IMR-90 (cell line): ENCODE data around the gene HSPB9. TPM values are rescaled to one million over a fixed set of nuclear protein-coding genes. Genes with fewer than 3 reads are reported as not detected.

Experiments used
- ATAC-seq: fragments of 200-7000 bp; cut with Tn5 transposase; 2 replicates; pipeline ENCODE4 v1.9.1; 2020; ENCODE audit warnings: low read depth, mild to moderate bottlenecking, moderate library complexity
- BruUV-seq: library from RNA; stranded (reverse); fragments of 400-500 nt; replicated peaks from 2 replicates; lab custom pipeline; 2021; lab: Mats Ljungman, UMichigan
- CTCF ChIA-PET: fragments of 300-600 bp; formaldehyde crosslinking; extraction: SDS; loops from one replicate; lab custom pipeline; 2021; ENCODE audit warnings: antibody characterized with exemption; lab: Yijun Ruan, JAX
- POLR2A ChIA-PET: fragments of 300-600 bp; sonication (Branson Sonifier 250); formaldehyde crosslinking; loops from one replicate; lab custom pipeline; 2022; ENCODE audit warnings: antibody characterized with exemption; ENCODE audit not compliant: unreplicated experiment; lab: Charles Lee
- DNase-seq: peaks from one replicate; pipeline ENCODE4 v3.0.0; 2013
- H2AFZ ChIP-seq: replicated peaks from 2 replicates; pipeline ENCODE3; 2013; ENCODE audit warnings: low read length, mild to moderate bottlenecking; ENCODE audit not compliant: poor library complexity
- H2AK5ac ChIP-seq: 2 replicates; pipeline ENCODE4 v1.6.1; 2013; ENCODE audit warnings: low read depth, low read length, inconsistent platforms
- H2AK9ac ChIP-seq: replicated peaks from 2 replicates; pipeline ENCODE3; 2013; ENCODE audit warnings: mild to moderate bottlenecking, low read depth, low read length, moderate library complexity; ENCODE audit not compliant: poor library complexity
- H2BK120ac ChIP-seq: 2 replicates; pipeline ENCODE4 v1.6.1; 2013; ENCODE audit warnings: low read depth, low read length, inconsistent platforms
- H2BK15ac ChIP-seq: 3 replicates; pipeline ENCODE4 v1.6.1; 2013; ENCODE audit warnings: low read depth, low read length, inconsistent platforms
- H2BK20ac ChIP-seq: 2 replicates; pipeline ENCODE4 v1.6.1; 2013; ENCODE audit warnings: low read depth, mild to moderate bottlenecking, inconsistent platforms, low read length, moderate library complexity
- H2BK5ac ChIP-seq: 2 replicates; pipeline ENCODE4 v1.6.1; 2013; ENCODE audit warnings: mild to moderate bottlenecking, low read depth, low read length, inconsistent platforms; ENCODE audit not compliant: poor library complexity, severe bottlenecking
- H3K14ac ChIP-seq: replicated peaks from 2 replicates; pipeline ENCODE4 v1.6.1; 2013; ENCODE audit warnings: low read depth, low read length, inconsistent platforms
- H3K18ac ChIP-seq: 2 replicates; pipeline ENCODE4 v1.6.1; 2013; ENCODE audit warnings: low read depth, low read length, control low read depth
- H3K23ac ChIP-seq: 2 replicates; pipeline ENCODE4 v1.6.1; 2013; ENCODE audit warnings: low read depth, low read length, inconsistent platforms
- H3K27ac ChIP-seq: 2 replicates; pipeline ENCODE4 v1.5.1; 2013; ENCODE audit warnings: mild to moderate bottlenecking, control low read depth, low read length; ENCODE audit not compliant: insufficient read depth
- H3K27me3 ChIP-seq: 2 replicates; pipeline ENCODE4 v1.6.1; 2013; ENCODE audit warnings: low read length; ENCODE audit not compliant: control insufficient read depth, insufficient read depth
- H3K36me3 ChIP-seq: 2 replicates; pipeline ENCODE4 v1.6.1; 2013; ENCODE audit warnings: low read length, mixed read lengths; ENCODE audit not compliant: control insufficient read depth, insufficient read depth
- H3K4ac ChIP-seq: 2 replicates; pipeline ENCODE4 v1.6.1; 2013; ENCODE audit warnings: low read depth, low read length, inconsistent platforms
- H3K4me1 ChIP-seq: 2 replicates; pipeline ENCODE4 v1.6.1; 2013; ENCODE audit warnings: low read length, mixed read lengths; ENCODE audit not compliant: control insufficient read depth, insufficient read depth
- H3K4me2 ChIP-seq: 2 replicates; pipeline ENCODE4 v1.6.1; 2013; ENCODE audit warnings: low read depth, mild to moderate bottlenecking, control low read depth, low read length, moderate library complexity
- H3K4me3 ChIP-seq: 2 replicates; pipeline ENCODE4 v1.5.1; 2013; ENCODE audit warnings: low read depth, mild to moderate bottlenecking, control low read depth, low read length, moderate library complexity; ENCODE audit not compliant: insufficient read depth
- H3K56ac ChIP-seq: 2 replicates; pipeline ENCODE4 v1.6.1; 2013; ENCODE audit warnings: low read length, inconsistent platforms; ENCODE audit not compliant: insufficient read depth; ENCODE audit errors: extremely low read depth
- H3K79me1 ChIP-seq, 2 experiments: 2 replicates each; pipeline ENCODE4 v1.6.1; 2013; ENCODE audit warnings: low read length in 2 of 2, inconsistent platforms in 1 of 2, low read depth in 1 of 2
- H3K9ac ChIP-seq: 2 replicates; pipeline ENCODE4 v1.6.1; 2013; ENCODE audit warnings: low read depth, low read length, control low read depth
- H3K9me1 ChIP-seq: 2 replicates; pipeline ENCODE4 v1.6.1; 2013; ENCODE audit warnings: low read length, inconsistent platforms; ENCODE audit not compliant: insufficient read depth
- H3K9me3 ChIP-seq: 2 replicates; pipeline ENCODE4 v1.6.1; 2013; ENCODE audit warnings: low read length; ENCODE audit not compliant: control insufficient read depth, insufficient read depth
- H4K20me1 ChIP-seq: 2 replicates; pipeline ENCODE4 v1.6.1; 2013; ENCODE audit warnings: low read length, inconsistent platforms; ENCODE audit not compliant: insufficient read depth
- H4K5ac ChIP-seq: 2 replicates; pipeline ENCODE4 v1.6.1; 2013; ENCODE audit warnings: mild to moderate bottlenecking, low read depth, low read length, control low read depth
- H4K8ac ChIP-seq, 2 experiments: 2 replicates each; pipeline ENCODE4 v1.6.1; 2013; ENCODE audit warnings: low read depth in 2 of 2, low read length in 2 of 2, control low read depth in 1 of 2, inconsistent platforms in 1 of 2
- H4K91ac ChIP-seq: 2 replicates; pipeline ENCODE4 v1.6.1; 2013; ENCODE audit warnings: low read depth, low read length, inconsistent platforms; ENCODE audit not compliant: insufficient read depth
- BHLHE40 ChIP-seq: fragments of 150-350 bp; IDR thresholded peaks from 2 replicates; pipeline ENCODE4 v1.6.1; 2016; ENCODE audit warnings: mild to moderate bottlenecking, low read depth, low read length
- CEBPB ChIP-seq: IDR thresholded peaks from 2 replicates; pipeline ENCODE4 v1.6.1; 2012; ENCODE audit warnings: low read depth, low read length, improper control_type of control experiment
- CHD1 ChIP-seq: IDR thresholded peaks from 2 replicates; pipeline ENCODE4 v1.6.1; 2012; ENCODE audit warnings: low read depth, low read length, improper control_type of control experiment
- FOS ChIP-seq: fragments of 150-350 bp; IDR thresholded peaks from 2 replicates; pipeline ENCODE4 v1.6.1; 2016; ENCODE audit warnings: low read depth, low read length
- MAFK ChIP-seq: IDR thresholded peaks from 2 replicates; pipeline ENCODE4 v1.6.1; 2012; ENCODE audit warnings: low read depth, low read length, improper control_type of control experiment
- MAZ ChIP-seq: IDR thresholded peaks from 2 replicates; pipeline ENCODE4 v1.6.1; 2012; ENCODE audit warnings: low read depth, mild to moderate bottlenecking, low read length, improper control_type of control experiment, moderate library complexity, borderline replicate concordance
- MXI1 ChIP-seq: IDR thresholded peaks from 2 replicates; pipeline ENCODE4 v1.6.1; 2012; ENCODE audit warnings: low read depth, mild to moderate bottlenecking, low read length, moderate library complexity, borderline replicate concordance
- NFE2L2 ChIP-seq: fragments of 150-350 bp; IDR thresholded peaks from 2 replicates; pipeline ENCODE4 v1.6.1; 2016; ENCODE audit warnings: low read depth, mild to moderate bottlenecking, low read length
- POLR2A ChIP-seq: IDR thresholded peaks from 2 replicates; pipeline ENCODE4 v1.6.1; 2012; ENCODE audit warnings: mild to moderate bottlenecking, low read depth, low read length
- RAD21 ChIP-seq: IDR thresholded peaks from 2 replicates; pipeline ENCODE4 v1.6.1; 2012; ENCODE audit warnings: low read length, improper control_type of control experiment
- RCOR1 ChIP-seq: IDR thresholded peaks from 2 replicates; pipeline ENCODE4 v1.6.1; 2012; ENCODE audit warnings: mild to moderate bottlenecking, low read length, improper control_type of control experiment; ENCODE audit not compliant: insufficient replicate concordance
- RFX5 ChIP-seq: IDR thresholded peaks from 2 replicates; pipeline ENCODE4 v1.8.0; 2012; ENCODE audit warnings: low read depth, mild to moderate bottlenecking, low read length, moderate library complexity
- SMC3 ChIP-seq: fragments of 150-350 bp; IDR thresholded peaks from 2 replicates; pipeline ENCODE4 v1.6.1; 2016; ENCODE audit warnings: low read depth, mild to moderate bottlenecking, antibody characterized with exemption, low read length, moderate library complexity
- WGBS, 2 experiments: methylation state at CpG; one replicate each; pipeline versions ENCODE4 v1.1.5 to v1.1.7; 2013; ENCODE audit warnings: missing lambda C conversion rate in 2 of 2; ENCODE audit not compliant: insufficient read length in 1 of 2; ENCODE audit errors: extremely low coverage in 2 of 2; 5-methylcytosine and 5-hydroxymethylcytosine counted together
- dilution Hi-C: fragments of 300-500 bp; cut with HindIII; formaldehyde crosslinking; loops from one replicate; pipeline ENCODE4 v1.14.3; 2018; ENCODE audit warnings: low sequenced_read_pairs; ENCODE audit not compliant: unreplicated experiment
- in situ Hi-C: fragments of 300-500 bp; cut with MboI; formaldehyde crosslinking; loops from 3 replicates; pipeline ENCODE4 v1.14.3; 2019; ENCODE audit warnings: low sequenced_read_pairs, inconsistent platforms, mixed read lengths
- intact Hi-C: fragments of 100-400 bp; cut with micrococcal nuclease; formaldehyde crosslinking; loops from 2 replicates; pipeline ENCODE4 v1.10.0; 2022
- polyA plus RNA-seq, 3 experiments: library from polyadenylated mRNA; depleted of rRNA; stranded (reverse); fragments of >200 nt; gene quantifications; 2 replicates each; pipeline ENCODE4 v1.2.3, GENCODE V29; 2012; ENCODE audit warnings: low replicate concordance in 1 of 3
- total RNA-seq: library from RNA; depleted of rRNA; stranded (reverse); fragments of >200 nt; gene quantifications from 2 replicates; pipeline ENCODE4 v1.2.3, GENCODE V29; 2012
- TF ChIP-seq, protein P1 (sequence below): conservative IDR thresholded peaks from 2 replicates; pipeline ENCODE4 v1.5.1; 2012; ENCODE audit warnings: mild to moderate bottlenecking, low read depth, low read length, improper control_type of control experiment
- TF ChIP-seq, protein P2 (sequence below): fragments of 150-350 bp; IDR thresholded peaks from 2 replicates; pipeline ENCODE4 v1.6.1; 2017; ENCODE audit warnings: mild to moderate bottlenecking, antibody characterized with exemption, low read length, low read depth
- TF ChIP-seq, protein P3 (sequence below): fragments of 150-350 bp; IDR thresholded peaks from 2 replicates; pipeline ENCODE4 v1.6.1; 2016; ENCODE audit warnings: low read depth, mild to moderate bottlenecking, low read length, moderate library complexity, borderline replicate concordance

Gene HSPB9
- total and polyA plus RNA-seq, 2 of the 4 experiments (the other 2 are of a cell fraction): not detected

DNA sequence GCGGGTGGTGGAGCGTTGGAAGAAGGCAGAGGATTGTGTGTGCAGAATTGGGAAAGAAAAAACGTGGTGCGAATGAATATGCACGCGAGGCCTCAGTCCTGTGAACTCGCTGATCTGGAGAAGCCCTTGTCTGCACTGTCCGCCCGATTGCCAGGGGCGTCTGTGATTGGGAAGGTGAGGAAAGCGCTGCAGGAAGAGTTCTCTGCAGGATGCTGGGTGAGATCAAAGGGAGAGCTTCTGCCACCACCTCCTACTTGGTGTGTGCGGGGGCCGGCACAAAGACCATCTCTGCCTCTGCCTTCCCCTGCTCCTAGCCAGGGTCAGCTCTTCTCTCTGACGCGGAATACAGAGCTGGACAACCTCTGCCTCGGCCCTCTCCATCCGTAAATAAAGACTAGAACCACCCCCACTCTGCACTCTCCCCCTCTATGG is 33.0 kb downstream of the HSPB9 start:
- ChIA-PET CTCF (no interaction called here), POLR2A (no interaction called here)
- Histone ChIP-seq H3K4me2 (peak overlapping the region; percentile 69), H2BK15ac (no peak overlapping the region), H3K9me3 (no peaks in the 10 kb centered on the region), H3K9ac (peak overlapping the region; percentile 8; the same call in 1 of the 2 replicates), H4K5ac (peak overlapping the region; percentile 60), H3K14ac (peak overlapping the region; percentile 97), H3K27me3 (no peaks in the 10 kb centered on the region), H3K9me1 (peaks cover 17% of the 10 kb centered on the region), H2BK20ac (no peak overlapping the region), H3K79me1 (peaks cover 3 to 44% of the 10 kb centered on the region in 2 experiments; a peak in 3 of 4 replicates), H3K4me3 (peak overlapping the region; percentile 33), H2AK5ac (peak overlapping the region; percentile 13; the same call in 1 of the 2 replicates), H4K20me1 (peaks cover 39% of the 10 kb centered on the region), H3K4me1 (peaks cover 7% of the 10 kb centered on the region), H2BK5ac (no peak overlapping the region), H3K18ac (no peak overlapping the region), H2AK9ac (peak overlapping the region; percentile 85), H4K91ac (no peak overlapping the region), H3K36me3 (peaks cover 6% of the 10 kb centered on the region; the same call in 1 of the 2 replicates), H2BK120ac (no peak overlapping the region), H3K4ac (peak overlapping the region; percentile 66), H3K27ac (no peak overlapping the region), H2AFZ (peak overlapping the region; percentile 94), H4K8ac (peak overlapping the region; percentile 40 to 70; a peak in 3 of 4 replicates), H3K23ac (peak overlapping the region; percentile 80; the same call in 1 of the 2 replicates), H3K56ac (no peak overlapping the region)
- dilution Hi-C loops (no loop called here), in situ Hi-C loops (no loop called here), intact Hi-C loops (loop anchor here (1.0 kb wide), 1 partner anchor 34 kb away; the partner anchor contains the start of gene KAT2A)
- no TSS peak for BruUV-seq
- no peak for ATAC-seq
- no peak for DNase-seq
- no peak for TF ChIP-seq RCOR1
- no peak for TF ChIP-seq CEBPB
- TF ChIP-seq RAD21: no peak
- no peak for TF ChIP-seq CHD1
- TF ChIP-seq RFX5: no peak
- TF ChIP-seq, protein P1, sequence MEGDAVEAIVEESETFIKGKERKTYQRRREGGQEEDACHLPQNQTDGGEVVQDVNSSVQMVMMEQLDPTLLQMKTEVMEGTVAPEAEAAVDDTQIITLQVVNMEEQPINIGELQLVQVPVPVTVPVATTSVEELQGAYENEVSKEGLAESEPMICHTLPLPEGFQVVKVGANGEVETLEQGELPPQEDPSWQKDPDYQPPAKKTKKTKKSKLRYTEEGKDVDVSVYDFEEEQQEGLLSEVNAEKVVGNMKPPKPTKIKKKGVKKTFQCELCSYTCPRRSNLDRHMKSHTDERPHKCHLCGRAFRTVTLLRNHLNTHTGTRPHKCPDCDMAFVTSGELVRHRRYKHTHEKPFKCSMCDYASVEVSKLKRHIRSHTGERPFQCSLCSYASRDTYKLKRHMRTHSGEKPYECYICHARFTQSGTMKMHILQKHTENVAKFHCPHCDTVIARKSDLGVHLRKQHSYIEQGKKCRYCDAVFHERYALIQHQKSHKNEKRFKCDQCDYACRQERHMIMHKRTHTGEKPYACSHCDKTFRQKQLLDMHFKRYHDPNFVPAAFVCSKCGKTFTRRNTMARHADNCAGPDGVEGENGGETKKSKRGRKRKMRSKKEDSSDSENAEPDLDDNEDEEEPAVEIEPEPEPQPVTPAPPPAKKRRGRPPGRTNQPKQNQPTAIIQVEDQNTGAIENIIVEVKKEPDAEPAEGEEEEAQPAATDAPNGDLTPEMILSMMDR: no peak
- TF ChIP-seq MXI1: no peak
- TF ChIP-seq POLR2A: no peak
- TF ChIP-seq FOS: no peak
- no peak for TF ChIP-seq MAZ
- TF ChIP-seq, protein P2, sequence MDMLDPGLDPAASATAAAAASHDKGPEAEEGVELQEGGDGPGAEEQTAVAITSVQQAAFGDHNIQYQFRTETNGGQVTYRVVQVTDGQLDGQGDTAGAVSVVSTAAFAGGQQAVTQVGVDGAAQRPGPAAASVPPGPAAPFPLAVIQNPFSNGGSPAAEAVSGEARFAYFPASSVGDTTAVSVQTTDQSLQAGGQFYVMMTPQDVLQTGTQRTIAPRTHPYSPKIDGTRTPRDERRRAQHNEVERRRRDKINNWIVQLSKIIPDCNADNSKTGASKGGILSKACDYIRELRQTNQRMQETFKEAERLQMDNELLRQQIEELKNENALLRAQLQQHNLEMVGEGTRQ: no peak
- TF ChIP-seq BHLHE40: no peak
- TF ChIP-seq MAFK: no peak
- no peak for TF ChIP-seq NFE2L2
- TF ChIP-seq, protein P3, sequence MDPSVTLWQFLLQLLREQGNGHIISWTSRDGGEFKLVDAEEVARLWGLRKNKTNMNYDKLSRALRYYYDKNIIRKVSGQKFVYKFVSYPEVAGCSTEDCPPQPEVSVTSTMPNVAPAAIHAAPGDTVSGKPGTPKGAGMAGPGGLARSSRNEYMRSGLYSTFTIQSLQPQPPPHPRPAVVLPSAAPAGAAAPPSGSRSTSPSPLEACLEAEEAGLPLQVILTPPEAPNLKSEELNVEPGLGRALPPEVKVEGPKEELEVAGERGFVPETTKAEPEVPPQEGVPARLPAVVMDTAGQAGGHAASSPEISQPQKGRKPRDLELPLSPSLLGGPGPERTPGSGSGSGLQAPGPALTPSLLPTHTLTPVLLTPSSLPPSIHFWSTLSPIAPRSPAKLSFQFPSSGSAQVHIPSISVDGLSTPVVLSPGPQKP: no peak
- TF ChIP-seq SMC3: no peak
- WGBS, 2 experiments: 50% methylated on average over 4 of the region's 17 CpGs; no CpG with 5 or more reads in 1 of the 2 experiments
